ENCODE results near the gene PRRT1B.

- no peak for TF ChIP-seq CHD2 (IDR thresholded peaks at IDR 0.05; ENCODE audit: low read depth, low read length)
- TF ChIP-seq ZSCAN29 (IDR thresholded peaks at IDR 0.05): no peak
Observed at GRCh38 chr9:131579789-131580211, 34.5 kb downstream of the PRRT1B start.
